Suprapubic skin (tissue), 4 donors: ENCODE measurements around the gene ZNF281.

Source experiments
- POLR2A ChIP-seq, 2 donors: fragments of 450-650 bp; IDR thresholded peaks; one replicate each; pipeline ENCODE4 v1.6.1; 2017; ENCODE audit warnings: antibody characterized with exemption in 2 of 2, mild to moderate bottlenecking in 2 of 2, moderate library complexity in 2 of 2
- POLR2AphosphoS5 ChIP-seq, 3 donors: sonication (generic); formaldehyde crosslinking; IDR thresholded peaks; one replicate each; pipeline ENCODE4 v1.6.1; 2017; ENCODE audit warnings: antibody characterized with exemption in 3 of 3
- TF ChIP-seq, protein P1 (sequence below), 2 donors: fragments of 200-600 bp in 1 of 2; fragments of 450-650 bp in 1 of 2; sonication (generic) in 1 of 2; IDR thresholded peaks; one replicate each; pipeline ENCODE4 v1.5.1; 2016 to 2019; ENCODE audit warnings: antibody characterized with exemption in 2 of 2, mild to moderate bottlenecking in 1 of 2, moderate library complexity in 1 of 2

DNA sequence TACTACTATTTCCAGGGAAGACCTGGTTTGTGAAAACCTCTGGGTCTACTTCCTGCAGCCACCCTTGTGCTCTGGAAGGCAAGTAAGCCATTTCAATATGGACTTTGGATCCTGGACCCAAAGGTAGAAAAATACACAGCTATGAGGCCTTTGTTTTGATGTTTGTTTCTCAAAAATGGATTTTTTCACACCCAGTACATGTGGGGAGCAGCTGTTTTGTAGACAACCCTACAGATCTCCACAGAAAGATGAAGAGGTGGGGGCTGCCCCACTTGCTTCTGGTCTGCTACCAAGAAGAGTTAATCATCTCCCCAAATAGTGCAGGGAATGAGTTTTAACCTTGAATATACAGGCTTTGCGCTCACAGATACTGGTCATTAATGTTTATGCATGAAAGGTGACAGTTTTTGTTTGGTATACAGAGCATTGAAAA, 29.2 kb downstream of the ZNF281 start:
- TF ChIP-seq, protein P1, sequence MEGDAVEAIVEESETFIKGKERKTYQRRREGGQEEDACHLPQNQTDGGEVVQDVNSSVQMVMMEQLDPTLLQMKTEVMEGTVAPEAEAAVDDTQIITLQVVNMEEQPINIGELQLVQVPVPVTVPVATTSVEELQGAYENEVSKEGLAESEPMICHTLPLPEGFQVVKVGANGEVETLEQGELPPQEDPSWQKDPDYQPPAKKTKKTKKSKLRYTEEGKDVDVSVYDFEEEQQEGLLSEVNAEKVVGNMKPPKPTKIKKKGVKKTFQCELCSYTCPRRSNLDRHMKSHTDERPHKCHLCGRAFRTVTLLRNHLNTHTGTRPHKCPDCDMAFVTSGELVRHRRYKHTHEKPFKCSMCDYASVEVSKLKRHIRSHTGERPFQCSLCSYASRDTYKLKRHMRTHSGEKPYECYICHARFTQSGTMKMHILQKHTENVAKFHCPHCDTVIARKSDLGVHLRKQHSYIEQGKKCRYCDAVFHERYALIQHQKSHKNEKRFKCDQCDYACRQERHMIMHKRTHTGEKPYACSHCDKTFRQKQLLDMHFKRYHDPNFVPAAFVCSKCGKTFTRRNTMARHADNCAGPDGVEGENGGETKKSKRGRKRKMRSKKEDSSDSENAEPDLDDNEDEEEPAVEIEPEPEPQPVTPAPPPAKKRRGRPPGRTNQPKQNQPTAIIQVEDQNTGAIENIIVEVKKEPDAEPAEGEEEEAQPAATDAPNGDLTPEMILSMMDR (IDR thresholded peaks at IDR 0.05), result no peak
- no peak for TF ChIP-seq POLR2AphosphoS5 (IDR thresholded peaks at IDR 0.05)
- TF ChIP-seq POLR2A (IDR thresholded peaks at IDR 0.05), result no peak
